Parathyroid adenoma (tissue), 2 donors: ENCODE measurements around the gene CHRNA9.

ENCODE experiments used
- H2AFZ ChIP-seq: fragments of 300-600 bp; sonication (generic); one replicate; pipeline ENCODE4 v1.7.0; 2017; ENCODE audit warnings: antibody characterized with exemption, mild to moderate bottlenecking
- H3K27ac ChIP-seq: fragments of 300-600 bp; sonication (generic); one replicate; pipeline ENCODE4 v1.7.0; 2017
- H3K27me3 ChIP-seq: fragments of 300-600 bp; sonication (generic); one replicate; pipeline ENCODE4 v1.7.0; 2017; ENCODE audit warnings: low read length; ENCODE audit not compliant: control insufficient read depth, insufficient read depth
- H3K36me3 ChIP-seq: fragments of 300-600 bp; sonication (generic); one replicate; pipeline ENCODE4 v1.7.0; 2017; ENCODE audit warnings: low read length; ENCODE audit not compliant: control insufficient read depth, insufficient read depth
- H3K4me1 ChIP-seq: fragments of 300-600 bp; sonication (generic); one replicate; pipeline ENCODE4 v1.7.0; 2017; ENCODE audit warnings: control low read depth
- H3K4me2 ChIP-seq: fragments of 300-600 bp; sonication (generic); one replicate; pipeline ENCODE4 v1.7.0; 2017; ENCODE audit warnings: low read length
- H3K4me3 ChIP-seq: fragments of 300-600 bp; sonication (generic); one replicate; pipeline ENCODE4 v1.7.0; 2017; ENCODE audit warnings: low read depth, low read length
- H3K79me2 ChIP-seq: fragments of 300-600 bp; sonication (generic); one replicate; pipeline ENCODE4 v1.7.0; 2017; ENCODE audit warnings: control low read depth
- H3K9ac ChIP-seq: fragments of 300-600 bp; sonication (generic); one replicate; pipeline ENCODE4 v1.7.0; 2017; ENCODE audit warnings: mild to moderate bottlenecking
- H3K9me3 ChIP-seq: fragments of 300-600 bp; sonication (generic); one replicate; pipeline ENCODE4 v1.7.0; 2017; ENCODE audit warnings: low read length; ENCODE audit not compliant: control insufficient read depth
- TF ChIP-seq, protein P1 (sequence below): fragments of 300-600 bp; sonication (generic); IDR thresholded peaks from one replicate; pipeline ENCODE4 v1.7.0; 2017; ENCODE audit warnings: antibody characterized with exemption, mild to moderate bottlenecking
- donor health status: primary hyperparathyroidism.

Gene CHRNA9

GRCh38 chr4:40367451-40367850 is 32.3 kb downstream of the CHRNA9 start:
- H3K9ac ChIP-seq: no peak overlapping the region
- H3K4me2 ChIP-seq: no peak overlapping the region
- no peaks in the 10 kb centered on the region for H3K9me3 ChIP-seq
- no peaks in the 10 kb centered on the region for H3K36me3 ChIP-seq
- H2AFZ ChIP-seq: peak overlapping the region; percentile 53
- no peak overlapping the region for H3K27ac ChIP-seq
- TF ChIP-seq, protein P1, sequence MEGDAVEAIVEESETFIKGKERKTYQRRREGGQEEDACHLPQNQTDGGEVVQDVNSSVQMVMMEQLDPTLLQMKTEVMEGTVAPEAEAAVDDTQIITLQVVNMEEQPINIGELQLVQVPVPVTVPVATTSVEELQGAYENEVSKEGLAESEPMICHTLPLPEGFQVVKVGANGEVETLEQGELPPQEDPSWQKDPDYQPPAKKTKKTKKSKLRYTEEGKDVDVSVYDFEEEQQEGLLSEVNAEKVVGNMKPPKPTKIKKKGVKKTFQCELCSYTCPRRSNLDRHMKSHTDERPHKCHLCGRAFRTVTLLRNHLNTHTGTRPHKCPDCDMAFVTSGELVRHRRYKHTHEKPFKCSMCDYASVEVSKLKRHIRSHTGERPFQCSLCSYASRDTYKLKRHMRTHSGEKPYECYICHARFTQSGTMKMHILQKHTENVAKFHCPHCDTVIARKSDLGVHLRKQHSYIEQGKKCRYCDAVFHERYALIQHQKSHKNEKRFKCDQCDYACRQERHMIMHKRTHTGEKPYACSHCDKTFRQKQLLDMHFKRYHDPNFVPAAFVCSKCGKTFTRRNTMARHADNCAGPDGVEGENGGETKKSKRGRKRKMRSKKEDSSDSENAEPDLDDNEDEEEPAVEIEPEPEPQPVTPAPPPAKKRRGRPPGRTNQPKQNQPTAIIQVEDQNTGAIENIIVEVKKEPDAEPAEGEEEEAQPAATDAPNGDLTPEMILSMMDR: no peak
- H3K27me3 ChIP-seq: no peaks in the 10 kb centered on the region
- no peaks in the 10 kb centered on the region for H3K79me2 ChIP-seq
- H3K4me1 ChIP-seq: peaks cover 3% of the 10 kb centered on the region
- no peak overlapping the region for H3K4me3 ChIP-seq

DNA sequence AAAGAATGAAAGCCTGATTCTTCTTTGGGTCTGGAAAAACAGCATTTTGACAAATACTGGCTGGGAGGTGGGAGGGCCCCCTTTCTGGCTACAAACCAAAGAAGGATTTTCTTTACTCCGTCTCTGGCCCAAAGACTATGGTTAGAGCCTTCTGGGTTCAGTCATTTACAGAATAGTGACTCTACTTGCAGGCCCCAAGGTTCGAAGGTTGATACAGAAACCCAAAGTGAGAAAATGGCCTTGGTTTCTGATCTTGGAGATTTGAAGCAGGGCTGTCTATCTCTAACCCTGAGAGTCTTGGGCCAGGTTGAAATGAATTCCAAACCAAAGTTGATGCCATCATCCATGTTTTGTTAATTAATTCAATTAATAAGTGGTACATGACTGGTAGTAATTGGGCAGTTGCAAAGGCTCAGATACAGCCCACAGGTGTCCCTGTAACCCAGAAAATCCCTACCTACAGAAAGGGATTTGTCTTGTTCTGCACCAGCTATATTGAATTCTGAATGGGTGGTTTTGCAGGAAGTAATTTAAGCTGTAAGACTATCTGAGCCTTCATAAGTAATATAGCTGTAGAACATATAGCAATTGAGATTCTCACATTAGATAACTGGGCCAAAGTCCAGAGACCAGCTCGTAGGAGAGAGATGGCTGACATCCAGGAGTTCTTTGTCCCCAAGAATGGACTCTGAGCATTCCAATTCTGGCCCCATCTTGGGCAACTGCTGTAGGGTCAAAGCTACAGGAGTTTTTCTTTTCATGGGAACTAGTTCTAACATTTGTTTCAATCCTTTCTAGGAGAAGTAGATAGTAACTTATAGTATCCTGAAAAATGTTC is 34.5 kb downstream of the CHRNA9 start:
- H3K27ac ChIP-seq: no peak overlapping the region
- H3K4me3 ChIP-seq: no peak overlapping the region
- no peaks in the 10 kb centered on the region for H3K9me3 ChIP-seq
- H3K9ac ChIP-seq: no peak overlapping the region
- no peak overlapping the region for H3K4me2 ChIP-seq
- H2AFZ ChIP-seq: no peak overlapping the region
- TF ChIP-seq, protein P1: no peak
- H3K36me3 ChIP-seq: no peaks in the 10 kb centered on the region
- no peaks in the 10 kb centered on the region for H3K79me2 ChIP-seq
- H3K4me1 ChIP-seq: peaks cover 3% of the 10 kb centered on the region
- no peaks in the 10 kb centered on the region for H3K27me3 ChIP-seq

GRCh38 chr4:40372651-40373050 is 37.5 kb downstream of the CHRNA9 start:
- Histone ChIP-seq H3K4me1 (peaks cover 2% of the 10 kb centered on the region), H3K27me3 (no peaks in the 10 kb centered on the region), H2AFZ (no peak overlapping the region), H3K4me3 (no peak overlapping the region), H3K27ac (no peak overlapping the region), H3K9me3 (no peaks in the 10 kb centered on the region), H3K79me2 (no peaks in the 10 kb centered on the region), H3K4me2 (no peak overlapping the region), H3K9ac (no peak overlapping the region), H3K36me3 (no peaks in the 10 kb centered on the region)
- TF ChIP-seq, protein P1: no peak

- H3K36me3 ChIP-seq: no peaks in the 10 kb centered on the region
- no peaks in the 10 kb centered on the region for H3K27me3 ChIP-seq
- H3K27ac ChIP-seq: no peak overlapping the region
- H3K4me3 ChIP-seq: no peak overlapping the region
- H3K9ac ChIP-seq: no peak overlapping the region
- TF ChIP-seq, protein P1: no peak
- no peak overlapping the region for H2AFZ ChIP-seq
- no peaks in the 10 kb centered on the region for H3K4me1 ChIP-seq
- no peak overlapping the region for H3K4me2 ChIP-seq
- H3K79me2 ChIP-seq: no peaks in the 10 kb centered on the region
- H3K9me3 ChIP-seq: no peaks in the 10 kb centered on the region
Observed at GRCh38 chr4:40373636-40374035, 38.5 kb downstream of the CHRNA9 start.

- Histone ChIP-seq H3K79me2 (no peaks in the 10 kb centered on the region), H3K4me1 (no peaks in the 10 kb centered on the region), H2AFZ (no peak overlapping the region), H3K9me3 (no peaks in the 10 kb centered on the region), H3K27me3 (no peaks in the 10 kb centered on the region), H3K36me3 (no peaks in the 10 kb centered on the region), H3K4me3 (no peak overlapping the region), H3K27ac (no peak overlapping the region), H3K4me2 (no peak overlapping the region), H3K9ac (no peak overlapping the region)
- TF ChIP-seq, protein P1: no peak
Observed at GRCh38 chr4:40375095-40375494, 40.0 kb downstream of the CHRNA9 start.
